ENCODE results near the gene NEK11. TPM values are rescaled to one million over a fixed set of nuclear protein-coding genes. Genes with fewer than 3 reads are reported as not detected.
A peak's percentile ranks its signal among the peaks of the same experiment; 100 is the strongest.

The NEK11 gene
- total and polyA plus RNA-seq, 2 donors (not counting 3 experiments of a cell fraction or from before 2014, with no cell fraction given): 1.7 to 4.3 TPM

GRCh38 chr3:131110087-131110486 lies 83.4 kb downstream of the NEK11 start:
- intact Hi-C loops (cut with micrococcal nuclease) (no loop called here), dilution Hi-C loops (cut with MboI; ENCODE audit: extremely low pct_ligation_motif_present, low sequenced_read_pairs) (no loop called here)
- DNase-seq (ENCODE audit: low read depth, low spot score) (peak; percentile 5), FAIRE-seq (no peak)
- peaks cover 3% of the 10 kb centered on the region for H3K4me1 ChIP-seq (ENCODE audit: control insufficient read depth, extremely low read depth, insufficient read depth, low read length)
- H3K9me1 ChIP-seq (replicated peaks; ENCODE audit: control insufficient read depth, extremely low read depth, insufficient read depth, low read length): no peaks in the 10 kb centered on the region
- no peaks in the 10 kb centered on the region for H3K27me3 ChIP-seq (ENCODE audit: control insufficient read depth in 2 of 2, insufficient read depth in 2 of 2, low read length in 2 of 2)
- no peak overlapping the region for H3K9ac ChIP-seq (replicated peaks; ENCODE audit: extremely low read depth, insufficient read depth, low read length)
- TF ChIP-seq MYC (IDR thresholded peaks at IDR 0.05; ENCODE audit: low read depth, low read length): no peak
- TF ChIP-seq POLR2AphosphoS5 (IDR thresholded peaks at IDR 0.05; ENCODE audit: insufficient read depth, low read depth, low read length): no peak
- no peak for TF ChIP-seq JUN (IDR thresholded peaks at IDR 0.05; ENCODE audit: borderline replicate concordance, insufficient read depth, insufficient read length, low read depth)
- no peak for TF ChIP-seq MAX (IDR thresholded peaks at IDR 0.05; ENCODE audit: insufficient read depth, insufficient read length)
- TF ChIP-seq EZH2 (IDR thresholded peaks at IDR 0.05; ENCODE audit: borderline replicate concordance, low read depth, low read length, severe bottlenecking): no peak
- TF ChIP-seq FOS (IDR thresholded peaks at IDR 0.05; ENCODE audit: borderline replicate concordance, insufficient read depth, low read length): no peak
- no peak for TF ChIP-seq GATA2 (IDR thresholded peaks at IDR 0.05; ENCODE audit: insufficient read depth, insufficient read length, low read depth, low read length)
- no peak for TF ChIP-seq CTCF (IDR thresholded peaks at IDR 0.05; ENCODE audit: extremely low read depth in 1 of 2, insufficient read depth in 1 of 2, low read depth in 1 of 2, low read length in 2 of 2)
- no peak for TF ChIP-seq POLR2A (IDR thresholded peaks at IDR 0.05; ENCODE audit: low read depth, low read length)
- H2AFZ ChIP-seq (ENCODE audit: low read depth, low read length): no peak overlapping the region
- H3K79me2 ChIP-seq (ENCODE audit: control insufficient read depth, insufficient read depth, low read length): no peaks in the 10 kb centered on the region
- H3K27ac ChIP-seq (ENCODE audit: insufficient read depth, low read depth, low read length): no peak overlapping the region
- H3K4me2 ChIP-seq (ENCODE audit: insufficient read depth, low read length): no peak overlapping the region
- no peak overlapping the region for H3K4me3 ChIP-seq (replicated peaks in 1 of 3; ENCODE audit: insufficient read depth in 1 of 3, low read depth in 1 of 3, low read length in 3 of 3)
- H3K9me3 ChIP-seq (replicated peaks; ENCODE audit: control insufficient read depth, insufficient read depth, low read length): no peaks in the 10 kb centered on the region
- no peaks in the 10 kb centered on the region for H3K36me3 ChIP-seq (ENCODE audit: control insufficient read depth in 2 of 2, extremely low read depth in 1 of 2, insufficient read depth in 2 of 2, low read length in 2 of 2)
- POLR2A ChIA-PET: no interaction called here
- CTCF ChIA-PET: no interaction called here
- no peaks in the 10 kb centered on the region for H4K20me1 ChIP-seq (replicated peaks; ENCODE audit: control insufficient read depth, extremely low read depth, insufficient read depth, low read length)
- no TSS peak for BruUV-seq (replicated peaks)
